GM18517 (cell line): ENCODE results near the gene MON2.
"Not testable (repeated sequence)": the region's sequence is repeated elsewhere in the genome, so short reads cannot be mapped to it uniquely, and the experiment has no call there.

Experiments
- ATAC-seq: cut with Tn5 transposase; IDR thresholded peaks from one replicate; pipeline ENCODE4 v1.9.1; 2021; ENCODE audit warnings: mild to moderate bottlenecking, moderate library complexity; ENCODE audit not compliant: unreplicated experiment

The MON2 gene

GRCh38 chr12:62543741-62544140 is 77.1 kb downstream of the MON2 start:
- no peak for ATAC-seq

GRCh38 chr12:62552906-62553556 is 86.4 kb downstream of the MON2 start:
- ATAC-seq, result no peak

DNA sequence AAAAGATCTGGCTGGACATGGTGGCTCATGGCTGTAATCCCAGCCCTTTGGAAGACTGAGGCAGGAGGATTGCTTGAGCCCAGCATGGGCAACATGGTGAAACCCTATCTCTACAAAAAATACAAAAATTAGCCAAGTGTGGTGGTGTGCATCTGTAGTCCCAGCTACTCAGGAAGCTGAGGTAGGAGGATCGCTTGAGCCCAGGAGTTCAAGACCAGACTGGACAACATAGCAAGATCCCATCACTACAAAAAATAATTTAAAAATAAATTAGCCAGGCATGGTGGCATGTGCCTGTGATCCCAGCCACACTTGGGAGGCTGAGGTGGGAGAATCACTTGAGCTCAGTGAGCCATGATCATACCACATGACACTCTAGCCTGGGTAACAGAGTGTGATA is 92.7 kb downstream of the MON2 start:
- ATAC-seq, result not testable (repeated sequence)

DNA sequence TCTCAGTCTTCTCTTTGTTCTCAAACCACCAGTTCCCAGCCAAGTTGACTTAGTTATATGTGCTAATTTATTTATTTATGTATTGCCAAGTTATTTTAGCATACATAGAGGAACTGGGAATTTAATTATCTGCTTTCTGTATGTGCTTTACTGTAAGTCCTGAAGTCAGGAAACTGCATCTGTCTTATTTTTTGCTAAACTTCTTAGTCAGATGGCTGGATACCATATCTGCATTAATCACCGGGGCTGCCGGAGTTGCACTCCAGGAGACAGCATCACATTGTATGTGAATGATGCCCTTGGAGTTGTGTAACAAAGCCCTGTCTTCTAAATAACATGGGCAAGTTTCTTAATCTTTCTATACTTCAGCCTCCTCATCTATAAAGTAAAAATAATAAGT is 96.2 kb downstream of the MON2 start:
- no peak for ATAC-seq

DNA sequence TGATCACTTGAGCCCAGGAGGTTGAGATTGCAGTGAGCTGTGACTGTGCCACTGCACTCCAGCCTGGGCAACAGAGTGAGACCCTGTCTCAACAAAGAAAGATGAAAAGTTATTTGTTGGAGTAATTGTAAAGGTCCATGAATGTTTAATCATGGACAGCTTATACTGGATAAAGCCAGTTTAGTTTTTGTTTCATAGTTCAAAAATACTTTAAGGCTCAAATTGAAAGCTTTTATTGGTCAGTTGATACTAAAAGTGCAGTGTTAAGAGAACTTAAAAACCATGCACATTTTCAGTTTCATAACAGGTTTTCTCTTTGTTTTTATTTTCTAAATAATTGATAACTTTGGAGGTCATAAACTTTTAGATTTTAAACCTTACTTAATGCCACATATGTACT is 108.4 kb downstream of the MON2 start:
- no peak for ATAC-seq

- ATAC-seq, result no peak
Measured at GRCh38 chr12:62576503-62576902, 109.9 kb downstream of the MON2 start.

- no peak for ATAC-seq
Measured at GRCh38 chr12:62578726-62579125, 112.1 kb downstream of the MON2 start.

DNA sequence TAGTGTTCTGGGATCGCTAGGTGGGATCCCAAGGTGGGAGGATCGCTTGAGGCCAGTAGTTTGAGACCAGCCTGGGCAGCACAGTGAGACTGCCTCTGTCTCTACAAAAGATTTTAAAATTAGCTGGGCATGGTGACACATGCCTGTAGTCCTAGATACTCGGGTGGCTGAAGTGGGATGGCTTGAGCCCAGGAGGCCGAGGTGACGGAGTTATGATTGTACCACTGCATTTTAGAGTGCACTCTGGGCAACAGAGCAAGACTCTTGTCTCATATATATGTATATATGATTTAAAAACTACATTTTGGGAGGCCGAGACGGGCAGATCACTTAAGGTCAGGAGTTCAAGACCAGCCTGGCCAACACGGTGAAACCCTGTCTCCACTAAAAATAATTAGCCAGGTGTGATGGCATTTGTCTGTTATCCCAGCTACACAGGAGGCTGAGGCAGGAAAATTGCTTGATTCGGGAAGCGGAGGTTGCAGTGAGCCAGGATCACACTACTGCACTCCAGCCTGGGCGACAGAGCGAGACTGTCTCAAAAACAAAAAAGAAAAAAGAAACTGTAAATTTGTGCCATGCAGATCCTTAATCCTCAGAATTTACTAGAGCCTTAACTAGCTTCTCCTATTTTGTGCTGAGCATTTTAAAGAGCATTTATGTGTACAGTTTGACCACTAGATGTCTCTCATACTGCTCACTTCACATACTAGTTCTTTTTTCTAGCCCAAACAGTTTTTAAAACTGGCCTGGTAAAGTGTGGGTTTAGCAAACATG is 114.8 kb downstream of the MON2 start:
- peak; percentile 70 for ATAC-seq

DNA sequence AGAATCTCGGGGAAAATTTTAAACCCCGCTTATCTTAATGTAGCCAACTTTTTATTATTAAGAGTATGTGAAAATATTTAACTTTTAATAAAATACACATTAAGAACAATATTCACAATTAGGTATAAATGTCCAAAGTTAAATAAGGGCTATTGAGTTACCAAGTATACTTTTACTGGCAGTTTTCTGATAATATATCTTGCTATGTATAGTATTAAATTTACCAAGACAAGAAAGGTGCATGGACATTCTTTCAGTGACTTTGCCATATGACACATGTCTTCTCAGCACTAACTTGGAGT is 115.4 kb downstream of the MON2 start:
- ATAC-seq, result no peak

GRCh38 chr12:62584619-62585018 is 118.0 kb downstream of the MON2 start:
- no peak for ATAC-seq

DNA sequence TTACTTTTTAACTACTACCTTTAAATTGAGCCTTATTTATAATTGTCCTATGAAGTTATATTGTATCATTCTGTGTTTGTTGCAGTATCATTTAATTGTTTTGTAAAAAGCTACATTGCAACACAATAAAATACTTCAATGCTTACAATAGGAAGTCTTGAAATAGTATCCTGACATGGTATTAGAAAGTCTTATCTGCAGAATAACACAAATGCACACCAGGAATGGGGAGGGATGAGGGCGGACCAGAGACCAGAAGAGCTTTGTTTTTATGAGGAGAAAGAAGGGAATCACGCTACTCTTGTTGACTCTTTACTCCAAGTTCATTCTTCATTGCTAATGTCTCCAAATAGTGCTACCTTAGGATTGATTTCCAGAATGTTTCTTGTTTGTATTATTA is 120.2 kb downstream of the MON2 start:
- no peak for ATAC-seq

- ATAC-seq, result no peak
Measured at GRCh38 chr12:62588916-62589315, 122.3 kb downstream of the MON2 start.

GRCh38 chr12:62597253-62597652 is 130.6 kb downstream of the MON2 start:
- ATAC-seq, result no peak

DNA sequence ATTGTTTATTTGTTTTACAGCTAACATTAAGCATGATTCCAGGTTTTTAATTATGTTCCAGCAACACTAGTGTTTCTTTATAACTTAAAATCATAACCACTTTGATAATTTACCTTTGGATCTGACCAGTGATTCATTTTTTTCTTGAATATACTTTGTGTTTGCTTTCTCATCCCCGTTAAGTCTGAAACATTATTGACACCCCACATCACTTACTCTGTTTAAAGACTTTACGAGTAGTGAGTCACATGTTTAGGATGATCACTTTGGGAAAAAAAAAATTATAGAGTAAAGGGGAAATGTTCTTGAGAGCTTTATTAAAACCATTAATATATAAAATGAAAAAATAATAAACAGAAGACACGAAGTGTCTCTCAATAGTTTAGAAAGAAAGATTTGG is 132.2 kb downstream of the MON2 start:
- no peak for ATAC-seq

DNA sequence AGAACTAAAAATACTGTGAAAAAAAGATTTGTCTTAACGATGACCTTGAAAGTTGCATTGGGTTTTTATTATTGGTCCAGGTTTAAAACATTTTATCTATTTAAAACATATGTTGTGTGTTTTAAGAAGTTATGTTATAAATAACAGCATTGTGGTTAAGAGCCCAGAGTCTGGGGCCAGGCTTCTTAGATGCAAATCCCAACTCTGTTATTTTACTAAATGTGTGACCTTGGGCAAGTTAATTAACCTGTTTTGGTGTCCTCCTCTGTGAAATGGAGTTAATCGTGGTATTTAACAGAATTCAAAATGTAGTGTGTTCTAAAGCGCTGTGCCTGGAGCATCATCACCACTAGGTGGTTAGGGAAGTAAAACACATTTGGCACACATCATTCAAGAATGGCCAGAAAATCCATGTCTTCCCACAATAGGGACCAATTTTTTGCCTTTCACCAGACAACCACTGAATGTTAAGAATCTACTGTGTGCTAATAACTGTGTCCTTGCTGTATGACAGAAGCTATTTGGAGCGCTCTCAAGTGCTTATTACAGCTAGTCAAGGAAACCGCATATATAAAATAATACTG is 133.3 kb downstream of the MON2 start:
- no peak for ATAC-seq

DNA sequence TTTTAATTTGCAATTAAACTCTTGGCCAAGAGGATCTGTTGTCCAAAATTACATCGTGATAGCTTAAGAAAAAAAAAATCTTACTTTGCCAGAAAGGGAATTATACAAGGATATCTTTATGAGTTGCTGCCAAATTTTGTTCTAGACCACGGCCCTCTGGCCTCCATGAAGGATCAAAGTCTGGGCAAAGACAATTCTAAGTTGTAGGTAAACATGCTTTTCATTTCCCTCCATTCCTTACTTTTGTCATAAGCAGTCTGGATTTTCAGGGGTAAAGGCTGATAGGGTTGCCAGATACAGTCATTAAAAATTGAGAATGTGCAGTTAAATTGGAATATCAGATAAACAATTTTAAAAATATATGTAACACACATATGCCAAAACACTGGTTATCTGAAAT is 135.1 kb downstream of the MON2 start:
- ATAC-seq, result no peak

DNA sequence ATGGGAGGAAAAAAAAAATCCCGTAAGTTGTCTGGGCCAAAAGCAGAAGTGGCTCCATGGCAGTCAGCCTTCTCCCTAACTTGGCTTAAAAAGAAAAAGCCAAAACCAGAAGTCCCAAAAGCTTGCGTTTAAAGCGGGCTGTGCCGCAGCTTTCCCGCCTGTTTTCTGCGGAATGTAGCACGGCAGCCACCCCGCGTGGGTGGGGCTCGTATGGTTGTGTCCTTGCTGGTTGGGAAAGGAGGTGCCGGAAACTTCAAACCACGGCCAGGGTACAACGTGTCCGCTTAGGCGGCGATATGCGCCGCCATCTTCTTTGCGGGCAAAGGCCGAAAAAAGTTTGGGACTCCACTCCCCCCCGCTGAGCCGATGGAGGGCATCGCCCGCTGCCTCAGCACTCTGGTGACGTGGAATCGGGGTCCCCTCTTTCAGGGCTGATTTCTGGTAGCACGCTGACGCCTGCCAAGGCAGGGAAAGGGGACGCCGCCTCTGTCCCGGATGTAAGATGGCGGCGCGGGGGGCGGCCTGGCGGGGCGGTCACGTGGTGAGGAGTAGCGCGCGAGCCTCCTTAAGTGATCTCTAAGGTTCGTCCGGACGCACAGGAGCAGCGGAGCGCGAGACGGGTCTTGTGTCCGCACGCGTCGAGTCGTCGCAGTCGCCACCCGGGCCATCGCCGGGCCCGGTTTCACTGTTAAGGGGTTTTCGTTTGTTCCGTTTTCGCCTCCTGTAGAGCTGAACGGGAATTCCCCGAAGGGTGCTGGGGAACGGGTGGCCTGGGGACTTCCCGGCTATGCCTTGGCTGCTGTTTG is 135.8 kb downstream of the MON2 start:
- peak; percentile 78 for ATAC-seq

DNA sequence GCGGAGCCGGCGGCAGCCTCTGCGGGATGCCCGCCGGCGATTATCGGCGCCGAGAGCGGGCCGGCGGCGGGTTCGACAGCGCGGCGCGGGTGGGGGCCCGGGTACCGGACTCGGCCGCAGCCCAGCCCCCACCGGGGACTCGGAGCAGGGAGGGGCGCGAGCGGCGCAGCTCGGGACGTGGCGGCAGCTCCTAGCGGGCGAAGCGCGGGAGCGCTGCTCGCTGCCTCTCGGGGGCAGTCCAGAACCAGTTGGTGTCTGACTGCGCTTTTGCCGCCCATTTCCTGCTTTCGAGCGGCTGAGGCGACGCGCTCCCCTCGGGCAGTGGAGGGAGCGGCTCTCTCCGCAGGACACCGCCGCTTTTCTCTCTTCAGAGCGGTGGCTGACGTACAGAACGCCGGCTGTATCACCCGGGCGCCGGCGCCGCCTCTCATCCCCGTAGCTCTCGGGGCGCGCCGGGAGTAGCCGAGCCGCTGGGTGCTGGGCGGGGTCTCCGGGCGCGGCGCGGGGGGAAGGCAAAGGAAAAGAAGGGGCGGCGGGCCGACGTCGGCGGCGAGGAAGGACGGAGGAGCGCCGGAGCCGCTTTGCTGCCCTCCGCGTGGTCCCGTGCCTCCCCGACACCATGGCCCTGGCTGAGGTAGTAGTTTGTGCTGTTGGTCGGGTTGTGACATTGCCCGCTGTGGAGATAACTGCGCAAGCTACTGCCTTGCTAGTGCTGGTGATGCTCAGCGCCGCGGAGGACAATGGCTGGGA is 136.6 kb downstream of the MON2 start:
- peak; percentile 77 for ATAC-seq

- no peak for ATAC-seq
Measured at GRCh38 chr12:62603811-62604098, 137.1 kb downstream of the MON2 start.

DNA sequence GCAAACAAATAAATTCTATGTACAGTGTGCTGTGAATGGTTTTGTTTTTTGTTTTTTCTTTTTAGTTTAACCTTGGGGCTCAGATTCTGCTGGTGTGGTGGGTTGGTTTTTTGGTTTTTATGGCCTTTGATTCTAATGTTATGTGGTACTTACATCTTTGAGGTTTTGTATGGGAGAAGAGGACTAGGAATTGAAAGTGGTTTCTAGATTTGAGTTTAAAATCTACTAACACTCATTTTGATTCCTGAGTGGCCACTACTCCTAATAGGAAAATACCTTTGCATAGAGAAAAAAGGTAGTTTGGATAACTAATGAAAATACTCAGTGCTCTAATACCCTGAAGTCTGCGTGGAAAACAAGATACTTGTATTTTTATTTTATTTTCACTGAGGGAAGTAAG is 137.7 kb downstream of the MON2 start:
- no peak for ATAC-seq

GRCh38 chr12:62604871-62605270 is 138.2 kb downstream of the MON2 start:
- no peak for ATAC-seq
